OCI-LY7 (cell line): Measurements from ENCODE around the gene PHIP. TPM values are rescaled to one million over a fixed set of nuclear protein-coding genes. Genes with fewer than 3 reads are reported as not detected.

Source experiments
- BruUV-seq: library from RNA; stranded (reverse); fragments of 400-500 nt; replicated peaks from 2 replicates; lab custom pipeline; 2021; lab: Mats Ljungman, UMichigan
- CTCF ChIA-PET: fragments of 300-600 bp; sonication (Branson Sonifier 250); formaldehyde crosslinking; loops from one replicate; lab custom pipeline; 2022; ENCODE audit warnings: antibody characterized with exemption; ENCODE audit not compliant: unreplicated experiment; lab: Charles Lee
- POLR2A ChIA-PET: fragments of 300-600 bp; sonication (Branson Sonifier 250); formaldehyde crosslinking; loops from one replicate; lab custom pipeline; 2022; ENCODE audit warnings: antibody characterized with exemption; lab: Charles Lee
- DNase-seq: peaks from one replicate; pipeline ENCODE4 v3.0.0-alpha.2; 2015; ENCODE audit warnings: low spot score
- H2AFZ ChIP-seq: fragments of 200-600 bp; sonication (generic), shearing (Covaris generic); 2 replicates; pipeline ENCODE4 v1.6.1; 2014; ENCODE audit warnings: mild to moderate bottlenecking, antibody characterized with exemption, low read length, moderate library complexity
- H3K27ac ChIP-seq: fragments of 200-600 bp; sonication (generic); 2 replicates; pipeline ENCODE4 v1.5.1; 2014; ENCODE audit warnings: mixed run types, low read depth, mild to moderate bottlenecking, moderate library complexity, low read length, inconsistent platforms; ENCODE audit not compliant: poor library complexity, severe bottlenecking
- H3K36me3 ChIP-seq: fragments of 200-600 bp; sonication (generic); 2 replicates; pipeline ENCODE4 v1.6.1; 2014; ENCODE audit warnings: mild to moderate bottlenecking, antibody characterized with exemption, low read length, moderate library complexity, mixed read lengths; ENCODE audit not compliant: insufficient read depth
- H3K4me1 ChIP-seq: fragments of 200-600 bp; sonication (generic); 2 replicates; pipeline ENCODE4 v1.5.1; 2014; ENCODE audit warnings: mild to moderate bottlenecking, low read length; ENCODE audit not compliant: insufficient read depth, poor library complexity, severe bottlenecking
- H3K4me2 ChIP-seq: fragments of 200-600 bp; sonication (generic); 2 replicates; pipeline ENCODE4 v1.6.1; 2014; ENCODE audit warnings: mild to moderate bottlenecking, low read length
- H3K4me3 ChIP-seq: fragments of 200-600 bp; sonication (generic); 2 replicates; pipeline ENCODE4 v1.5.1; 2014; ENCODE audit warnings: mild to moderate bottlenecking, low read depth, low read length; ENCODE audit not compliant: poor library complexity, severe bottlenecking
- H3K79me2 ChIP-seq: fragments of 200-600 bp; sonication (generic); 2 replicates; pipeline ENCODE4 v1.6.1; 2016; ENCODE audit warnings: low read depth, mild to moderate bottlenecking, low read length, moderate library complexity, mixed read lengths; ENCODE audit not compliant: insufficient read depth
- H3K9me2 ChIP-seq: fragments of 200-600 bp; sonication (generic); 2 replicates; pipeline ENCODE4 v1.6.1; 2016; ENCODE audit warnings: mild to moderate bottlenecking, low read length, mixed read lengths; ENCODE audit not compliant: insufficient read depth
- H3K9me3 ChIP-seq: fragments of 200-600 bp; sonication (generic); 2 replicates; pipeline ENCODE4 v1.6.1; 2014; ENCODE audit warnings: mild to moderate bottlenecking, mixed run types, low read length, mixed read lengths
- H4K20me1 ChIP-seq: fragments of 200-600 bp; sonication (generic); 2 replicates; pipeline ENCODE4 v1.6.1; 2014; ENCODE audit warnings: mild to moderate bottlenecking, antibody characterized with exemption, low read length, moderate library complexity, mixed read lengths; ENCODE audit not compliant: insufficient read depth
- CTCF ChIP-seq: fragments of 200-600 bp; sonication (generic); conservative IDR thresholded peaks from 2 replicates; pipeline ENCODE4 v1.5.1; 2014; ENCODE audit warnings: mild to moderate bottlenecking, antibody characterized with exemption, low read length, moderate library complexity, mixed read lengths
- EZH2phosphoT487 ChIP-seq: fragments of 200-600 bp; sonication (generic); IDR thresholded peaks from 2 replicates; pipeline ENCODE4 v1.6.1; 2018; ENCODE audit warnings: low read depth, borderline replicate concordance, mild to moderate bottlenecking, mixed run types, antibody characterized with exemption, low read length, moderate library complexity, mixed read lengths
- intact Hi-C: fragments of 100-400 bp; cut with micrococcal nuclease; formaldehyde crosslinking; loops from one replicate; pipeline ENCODE4 v1.10.0; 2022; ENCODE audit not compliant: unreplicated experiment
- total RNA-seq, 2 experiments: library from RNA; depleted of rRNA in 1 of 2; stranded (reverse); fragments of >200 nt in 1 of 2; shearing (Covaris generic) in 1 of 2; gene quantifications; 2 replicates each; pipeline ENCODE4 v1.2.3, GENCODE V29; 2014 to 2022

The PHIP gene
- total RNA-seq, 2 experiments from 2014 or later: 32.1 to 46.6 TPM

DNA sequence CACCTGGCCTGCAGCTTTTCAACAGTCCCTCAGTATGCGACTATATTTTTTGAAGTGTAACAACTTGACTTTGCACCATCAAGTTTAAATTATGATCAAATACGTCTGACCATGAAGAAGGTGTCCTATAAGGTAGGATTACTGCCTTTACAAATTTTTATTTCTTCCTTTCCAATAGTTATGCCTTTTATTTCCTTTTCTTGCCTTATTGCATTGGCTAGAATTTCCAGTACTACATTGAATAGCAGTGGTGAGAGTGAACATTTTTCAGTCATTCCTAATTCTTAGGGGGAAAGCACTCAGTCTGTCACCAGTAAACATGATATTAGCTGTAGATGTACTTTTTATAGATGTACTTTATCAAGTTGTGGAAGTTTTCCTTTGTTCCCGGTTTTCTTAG lies 129.3 kb downstream of the PHIP start:
- H3K4me3 ChIP-seq: no peak overlapping the region
- BruUV-seq: no TSS peak
- DNase-seq: no peak
- H3K27ac ChIP-seq: no peak overlapping the region
- peaks cover 19% of the 10 kb centered on the region; the same call in 1 of the 2 replicates for H3K9me3 ChIP-seq
- intact Hi-C loops: no loop called here
- ChIA-PET CTCF (no interaction called here), POLR2A (interaction anchor here (1.0 kb wide), 1 partner anchor 14 kb away, joined by 3 read pairs; no protein-coding TSS in a partner anchor)
- TF ChIP-seq EZH2phosphoT487: no peak
- no peak for TF ChIP-seq CTCF
- no peaks in the 10 kb centered on the region for H3K9me2 ChIP-seq
- no peaks in the 10 kb centered on the region for H3K4me1 ChIP-seq
- H4K20me1 ChIP-seq: no peaks in the 10 kb centered on the region
- no peak overlapping the region for H3K4me2 ChIP-seq
- no peak overlapping the region for H2AFZ ChIP-seq
- H3K79me2 ChIP-seq: no peaks in the 10 kb centered on the region
- peaks cover 100% of the 10 kb centered on the region for H3K36me3 ChIP-seq

GRCh38 chr6:78947962-78948361 lies 130.1 kb downstream of the PHIP start:
- no peak for DNase-seq
- intact Hi-C loops: no loop called here
- Histone ChIP-seq H3K36me3 (peaks cover 100% of the 10 kb centered on the region), H3K4me1 (no peaks in the 10 kb centered on the region), H3K79me2 (no peaks in the 10 kb centered on the region), H3K27ac (no peak overlapping the region), H3K9me3 (peaks cover 19% of the 10 kb centered on the region; the same call in 1 of the 2 replicates), H3K4me2 (no peak overlapping the region), H3K4me3 (no peak overlapping the region), H3K9me2 (no peaks in the 10 kb centered on the region), H4K20me1 (no peaks in the 10 kb centered on the region), H2AFZ (no peak overlapping the region)
- ChIA-PET POLR2A (no interaction called here), CTCF (no interaction called here)
- no TSS peak for BruUV-seq
- TF ChIP-seq EZH2phosphoT487: no peak
- no peak for TF ChIP-seq CTCF

DNA sequence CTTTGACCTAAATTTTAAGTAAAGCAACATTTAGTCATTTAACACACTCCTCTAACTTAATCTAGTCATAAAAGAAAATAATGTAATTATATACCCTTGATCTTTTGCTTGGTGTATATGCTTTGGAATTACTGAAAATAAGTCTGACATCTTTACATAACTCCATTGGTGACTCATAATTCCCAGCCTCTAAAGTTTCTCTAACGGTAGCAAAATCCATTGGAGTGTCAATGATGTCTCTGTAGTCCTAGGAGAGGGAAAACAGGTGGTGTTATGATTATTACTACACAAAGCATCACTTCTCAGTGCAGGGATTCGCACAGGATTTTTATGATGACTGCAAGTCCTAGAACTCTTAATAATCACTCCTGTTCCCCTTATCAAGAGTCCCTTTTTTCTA lies 130.5 kb downstream of the PHIP start:
- intact Hi-C loops: no loop called here
- no peak for DNase-seq
- Histone ChIP-seq H3K4me1 (no peaks in the 10 kb centered on the region), H3K4me2 (no peak overlapping the region), H3K9me2 (no peaks in the 10 kb centered on the region), H3K79me2 (no peaks in the 10 kb centered on the region), H2AFZ (no peak overlapping the region), H3K27ac (no peak overlapping the region), H4K20me1 (no peaks in the 10 kb centered on the region), H3K4me3 (no peak overlapping the region), H3K36me3 (peaks cover 100% of the 10 kb centered on the region), H3K9me3 (peaks cover 19% of the 10 kb centered on the region; the same call in 1 of the 2 replicates)
- ChIA-PET POLR2A (no interaction called here), CTCF (no interaction called here)
- BruUV-seq: no TSS peak
- TF ChIP-seq EZH2phosphoT487 (no peak), CTCF (no peak)
